Brain pericyte (primary cell): ENCODE measurements around the gene FRMD4A.
A peak's percentile ranks its signal among the peaks of the same experiment; 100 is the strongest.

Source experiments
- DNase-seq: peaks from one replicate; pipeline ENCODE4 v3.0.0-alpha.2; 2012; ENCODE audit warnings: low read depth, low spot score

FRMD4A gene

DNA sequence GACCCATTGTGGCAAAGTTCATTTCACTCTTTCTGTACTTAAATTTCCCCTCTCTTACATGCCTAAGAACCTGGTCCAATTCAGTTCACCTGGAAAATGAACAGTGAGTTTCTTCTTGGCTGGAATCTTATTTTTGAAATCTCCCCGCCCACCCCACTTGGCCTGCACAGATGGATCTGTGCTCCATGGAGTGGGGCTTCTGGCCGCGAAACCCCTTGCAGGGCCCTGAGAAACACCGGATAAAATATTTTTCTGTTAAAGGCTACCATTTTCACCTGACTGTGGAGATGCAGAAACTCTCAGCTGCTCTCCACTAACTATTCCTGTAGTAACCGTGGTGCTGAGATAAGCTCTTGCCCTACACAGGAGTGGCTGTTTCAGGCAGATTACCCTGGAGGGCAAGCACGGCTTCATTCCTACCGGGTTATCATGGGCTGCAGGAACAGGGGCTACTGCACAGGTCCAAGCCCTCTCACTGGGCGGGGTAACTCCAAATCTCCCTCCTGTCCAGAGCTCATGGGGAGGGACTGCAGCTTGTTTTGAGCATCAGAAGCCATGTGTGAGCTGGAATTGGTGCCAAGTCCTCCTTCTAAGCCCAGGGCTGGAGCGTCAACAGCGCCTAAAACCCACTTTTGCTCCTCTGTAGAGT lies 625.1 kb downstream of the FRMD4A start:
- no peak for DNase-seq

DNA sequence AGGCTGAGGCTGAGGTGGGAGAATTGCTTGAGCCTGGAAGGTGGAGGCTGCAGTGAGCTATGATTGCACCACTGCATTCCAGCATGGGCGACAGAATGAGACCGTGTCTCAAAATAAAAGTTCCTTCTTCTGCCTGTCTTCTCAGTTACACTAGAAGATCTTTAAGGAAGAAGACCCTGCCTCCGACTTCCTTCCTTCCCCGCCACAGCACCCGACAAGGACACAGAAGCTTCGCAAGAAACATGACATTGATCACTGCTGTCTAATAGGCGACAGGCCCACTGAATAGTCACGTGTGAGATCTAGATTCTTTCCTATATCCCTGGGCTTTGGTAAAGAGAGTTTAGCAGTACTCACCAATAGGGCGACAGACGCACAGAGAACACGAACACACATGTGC lies 625.8 kb downstream of the FRMD4A start:
- no peak for DNase-seq

- DNase-seq = no peak
Observed at GRCh38 chr10:13703997-13704536, 626.7 kb downstream of the FRMD4A start.

DNA sequence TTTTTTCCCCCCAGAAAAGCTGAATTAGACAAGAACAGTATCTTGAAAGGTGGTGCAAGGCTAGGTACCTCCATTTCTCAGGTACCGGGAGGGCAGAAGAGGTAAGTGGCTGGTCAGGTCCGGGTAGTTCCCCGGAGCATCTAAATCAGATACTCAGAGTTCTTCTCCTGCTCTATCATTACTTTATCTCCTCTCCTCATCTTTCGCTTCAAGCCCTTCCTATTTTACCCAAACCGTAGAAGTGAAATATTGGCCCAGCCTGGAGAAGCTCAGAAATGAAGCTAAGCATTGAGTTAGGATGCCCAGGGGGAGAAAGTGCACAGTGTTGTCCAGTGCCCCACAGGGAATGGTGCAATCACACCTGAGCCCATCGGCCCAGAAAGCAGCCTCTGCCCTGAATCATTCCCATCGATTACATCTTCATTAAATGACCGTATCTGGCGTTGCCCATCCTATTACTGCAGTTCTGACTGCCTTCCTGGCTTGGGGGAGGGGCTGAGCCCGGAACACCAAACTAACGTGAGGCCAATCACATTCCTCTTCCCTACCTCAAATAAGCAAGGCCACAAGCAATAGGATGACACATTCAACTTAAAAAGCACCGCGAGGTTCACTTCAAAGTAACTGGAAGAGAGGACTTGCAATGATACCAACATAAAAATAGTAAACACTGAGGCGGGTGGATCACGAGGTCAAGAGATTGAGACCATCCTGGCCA lies 627.5 kb downstream of the FRMD4A start:
- DNase-seq = no peak

- DNase-seq = no peak
Observed at GRCh38 chr10:13701157-13701919, 629.4 kb downstream of the FRMD4A start.

DNA sequence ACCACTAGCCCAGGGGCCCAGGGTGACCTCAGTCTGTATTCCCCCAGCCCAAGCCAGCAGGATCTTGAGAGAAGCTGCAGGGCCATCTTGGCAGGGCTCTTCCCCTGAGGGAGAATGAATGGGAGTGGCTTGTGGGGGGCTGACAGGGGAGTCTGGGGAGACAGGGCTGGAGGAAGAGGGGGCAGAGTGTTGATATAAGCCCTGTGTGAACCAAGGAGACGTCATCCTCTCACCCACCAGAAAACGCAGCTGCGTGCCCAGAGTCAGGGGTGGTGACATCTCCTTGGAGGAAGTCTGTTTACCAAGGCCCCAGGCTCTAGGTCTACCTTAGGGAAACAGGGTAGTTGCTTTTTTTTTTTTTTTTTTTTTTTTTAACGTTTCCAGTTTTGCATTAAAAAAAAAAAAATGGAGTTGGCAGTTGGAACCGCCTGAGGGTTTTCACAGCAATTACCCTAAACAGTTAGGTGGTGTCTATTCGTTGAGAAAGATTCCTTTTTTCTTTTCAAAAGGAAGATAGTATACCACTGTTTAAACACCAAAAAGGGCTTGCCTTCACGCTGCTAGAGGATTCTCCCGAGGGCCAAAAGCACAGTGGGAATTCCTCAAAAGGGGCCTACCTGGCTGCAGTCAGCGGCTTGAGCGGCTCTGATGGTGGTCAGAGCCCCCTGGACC lies 630.1 kb downstream of the FRMD4A start:
- peak; percentile 63 for DNase-seq

DNA sequence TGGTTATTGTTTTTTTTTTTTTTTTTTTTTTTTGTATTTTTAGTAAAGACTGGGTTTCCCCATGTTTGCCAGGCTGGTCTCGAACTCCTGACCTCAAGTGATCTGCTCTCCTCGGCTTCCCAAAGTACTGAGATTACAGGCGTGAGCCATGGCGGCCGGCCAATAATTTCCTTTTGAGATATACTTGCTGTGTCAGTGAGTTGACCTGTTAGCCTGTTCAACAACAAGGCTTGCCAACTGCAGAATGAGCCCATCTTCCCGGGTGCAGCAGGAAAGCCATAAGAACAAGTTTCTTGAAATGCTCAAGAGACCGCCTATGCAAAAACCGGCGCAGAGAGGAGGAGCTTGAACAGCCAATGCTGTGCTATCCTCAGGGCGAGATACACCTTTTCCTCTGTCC lies 631.5 kb downstream of the FRMD4A start:
- no peak for DNase-seq

- DNase-seq = no peak
Observed at GRCh38 chr10:13698217-13698616, 632.5 kb downstream of the FRMD4A start.

DNA sequence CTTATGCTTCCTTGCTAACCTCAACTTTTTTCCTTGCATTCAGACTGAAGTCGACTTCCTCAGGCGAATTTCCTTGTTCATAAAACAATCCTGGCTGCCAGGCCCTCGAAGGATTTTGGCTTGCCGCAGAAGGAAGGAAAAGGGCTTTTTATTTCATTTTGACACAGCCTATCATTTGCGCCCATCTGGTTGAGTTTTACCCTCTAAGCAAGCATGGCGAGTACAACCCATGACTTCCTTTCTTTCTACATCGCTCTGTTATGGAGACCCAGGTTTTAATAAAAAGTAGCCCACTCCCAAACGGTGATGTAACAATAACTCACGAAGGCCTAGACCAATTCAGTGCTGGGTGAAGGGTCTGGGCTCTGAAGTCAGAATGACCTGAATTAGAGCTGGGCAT lies 634.7 kb downstream of the FRMD4A start:
- DNase-seq = no peak

DNA sequence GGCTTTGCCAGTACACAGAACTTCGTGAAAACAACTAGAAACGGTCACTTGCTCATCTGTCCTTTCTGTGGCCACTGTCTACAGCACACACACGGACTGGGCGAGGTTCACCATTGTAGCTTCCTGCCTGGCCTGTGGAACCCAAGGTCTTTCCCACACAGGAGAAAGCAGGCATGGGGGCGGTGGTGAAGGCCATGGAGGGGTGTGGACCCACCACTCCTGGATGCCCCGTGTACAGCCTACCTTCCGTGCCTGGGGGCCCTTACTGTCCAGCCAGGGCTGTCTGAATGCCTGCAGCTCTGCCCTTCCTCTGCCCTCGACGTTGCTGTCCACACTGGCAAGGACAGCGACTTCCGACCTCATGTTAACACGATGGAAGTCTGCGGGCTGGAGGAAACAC lies 635.1 kb downstream of the FRMD4A start:
- no peak for DNase-seq

DNA sequence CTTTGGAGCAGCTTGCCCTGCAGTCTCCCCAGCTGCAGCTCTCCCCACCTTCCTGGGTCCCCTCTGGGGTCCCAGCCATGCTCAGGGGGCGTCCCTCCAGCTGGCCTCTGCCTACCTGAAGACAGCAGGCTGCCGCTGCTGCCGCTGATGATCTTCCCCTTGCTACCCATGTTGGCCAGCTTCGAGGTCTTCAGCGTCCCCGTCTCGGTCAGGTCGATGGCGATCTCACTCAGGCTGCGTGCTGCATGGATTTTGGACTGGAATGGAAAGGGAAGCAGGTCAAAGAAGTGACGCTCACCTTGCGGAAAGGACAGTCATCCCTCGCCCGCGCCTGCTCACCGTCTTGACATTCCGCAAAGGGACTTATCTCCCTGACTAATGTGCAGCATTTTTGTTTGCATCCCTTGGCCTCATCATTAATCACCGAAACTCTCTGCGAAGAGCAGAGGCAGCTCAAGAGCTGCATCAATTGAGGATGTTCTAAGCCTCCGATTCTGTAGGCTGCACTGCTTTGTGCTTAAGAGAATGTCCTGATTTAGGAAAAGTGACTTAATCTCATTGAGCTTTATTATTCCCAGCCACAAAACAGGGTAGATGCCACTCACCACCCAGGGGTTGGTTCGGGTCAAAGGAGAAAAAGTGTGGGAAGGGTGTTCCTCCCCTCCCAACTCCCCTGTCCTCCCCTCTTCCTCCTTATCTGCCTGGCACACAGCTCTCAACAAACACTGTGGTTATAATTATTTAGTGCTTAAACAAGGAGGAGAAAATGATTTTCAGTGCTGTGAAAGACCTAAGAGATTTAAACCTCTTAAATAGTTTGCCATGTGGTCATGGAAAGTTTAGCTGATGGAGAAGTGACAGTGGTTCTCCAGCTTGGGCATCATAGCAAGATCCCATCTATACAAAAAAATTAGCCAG lies 636.7 kb downstream of the FRMD4A start:
- DNase-seq = no peak

- DNase-seq = peak; percentile 84
Observed at GRCh38 chr10:13690281-13690825, 640.4 kb downstream of the FRMD4A start.

DNA sequence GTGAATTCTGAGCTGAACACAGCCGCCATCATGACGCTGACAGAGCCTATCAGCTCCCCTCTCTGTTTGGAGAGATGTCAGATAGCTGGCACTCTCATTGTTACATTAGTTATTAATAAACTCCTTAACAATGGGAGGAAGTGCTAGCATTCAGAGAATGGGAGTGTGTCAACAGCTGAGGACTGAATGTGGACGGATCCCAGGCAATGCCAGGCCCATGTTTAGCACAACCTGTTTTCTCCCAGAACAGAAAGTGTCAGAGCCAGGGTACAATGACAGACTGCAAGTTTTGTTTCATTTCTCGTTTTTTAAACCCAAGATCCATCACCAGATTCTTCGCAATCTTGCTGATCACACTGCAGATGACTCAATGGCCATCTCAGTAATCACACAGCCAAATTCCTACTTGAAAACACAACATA lies 644.4 kb downstream of the FRMD4A start:
- no peak for DNase-seq

DNA sequence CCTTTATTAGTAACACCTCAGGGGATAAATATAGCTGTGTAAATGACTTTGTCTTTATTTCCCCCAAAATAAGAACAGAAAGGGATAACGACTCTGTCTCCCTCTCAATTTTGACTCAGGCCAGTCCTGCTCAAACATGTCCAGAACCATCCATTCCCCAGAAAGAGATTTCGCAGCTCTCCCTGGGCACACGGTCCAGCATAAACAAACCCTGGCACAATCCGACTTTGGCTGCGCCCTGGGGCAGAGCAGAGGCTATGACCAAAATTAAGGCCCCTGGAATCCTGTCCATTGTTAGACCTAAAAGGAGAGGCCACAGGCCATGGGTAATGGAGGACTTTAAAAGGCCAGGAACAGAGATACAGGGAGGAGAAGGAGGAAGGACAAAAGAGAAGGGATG lies 644.8 kb downstream of the FRMD4A start:
- no peak for DNase-seq

- DNase-seq = no peak
Observed at GRCh38 chr10:13684806-13685482, 645.8 kb downstream of the FRMD4A start.

- DNase-seq = no peak
Observed at GRCh38 chr10:13684252-13684791, 646.4 kb downstream of the FRMD4A start.

DNA sequence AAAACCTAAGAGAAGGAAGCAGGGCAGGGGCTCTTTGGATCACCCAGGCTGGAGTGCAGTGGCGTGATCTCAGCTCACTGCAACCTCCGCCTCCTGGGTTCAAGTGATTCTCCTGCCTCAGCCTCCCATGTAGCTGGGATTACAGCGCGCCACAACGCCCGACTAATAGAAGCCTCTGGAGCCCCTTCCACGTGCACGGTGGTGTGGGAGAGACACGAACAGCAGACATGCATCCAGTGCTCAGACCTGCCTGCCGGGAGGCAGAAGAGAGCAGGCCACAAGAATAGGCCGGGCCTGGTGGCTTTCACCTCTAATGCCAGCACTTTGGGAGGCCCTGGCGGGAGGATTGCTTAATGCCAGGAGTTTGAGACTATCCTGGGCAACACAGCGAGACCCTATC lies 647.7 kb downstream of the FRMD4A start:
- no peak for DNase-seq

DNA sequence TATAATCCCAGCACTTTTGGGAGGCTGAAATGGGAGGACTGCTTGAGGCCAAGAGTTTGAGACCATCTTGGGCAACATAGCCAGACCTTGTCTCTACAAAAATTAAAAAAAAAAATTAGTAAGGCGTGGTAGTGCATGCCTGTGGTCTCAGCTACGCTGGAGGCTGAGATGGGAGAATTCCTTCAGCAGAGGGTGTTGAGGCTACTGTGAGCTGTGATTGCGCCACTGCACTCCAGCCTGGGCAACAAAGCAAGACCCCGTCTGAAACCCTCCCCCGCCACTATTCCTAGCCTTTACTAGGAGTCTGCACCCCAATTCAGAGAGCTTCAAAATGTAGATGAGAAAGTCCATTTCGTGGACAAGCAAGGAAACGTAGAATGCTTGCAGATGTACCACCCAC lies 648.8 kb downstream of the FRMD4A start:
- no peak for DNase-seq

- no peak for DNase-seq
Observed at GRCh38 chr10:13681528-13681927, 649.2 kb downstream of the FRMD4A start.

DNA sequence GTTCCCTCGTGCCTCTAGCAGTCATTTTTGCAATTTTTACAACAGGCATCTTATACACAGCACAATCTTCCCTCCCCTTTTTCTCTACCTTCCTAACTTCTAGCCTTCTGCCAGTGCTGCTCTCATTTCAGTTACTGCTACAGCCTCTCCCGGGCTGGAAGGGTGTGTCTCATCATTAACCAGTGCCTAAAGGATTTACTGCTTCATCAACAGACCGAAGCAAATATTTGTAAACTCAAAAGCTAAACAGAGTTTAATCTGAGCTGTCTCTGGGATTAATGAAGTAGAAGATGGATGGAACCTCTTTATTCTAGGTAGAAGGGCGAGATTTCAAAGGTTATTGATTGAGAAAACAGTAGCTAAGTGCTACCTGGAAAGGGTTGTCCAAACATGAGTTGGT lies 649.6 kb downstream of the FRMD4A start:
- no peak for DNase-seq
